GM06990 (cell line): Measurements from ENCODE around the gene PNP.
A peak's percentile ranks its signal among the peaks of the same experiment; 100 is the strongest.

Source experiments
- DNase-seq: peaks from one replicate; pipeline ENCODE4 v3.0.0-alpha.2; 2011; ENCODE audit not compliant: insufficient read length; ENCODE audit errors: extremely low read depth
- H3K27me3 ChIP-seq: replicated peaks from 2 replicates; pipeline ENCODE4 v1.6.0; 2011; ENCODE audit warnings: low read length; ENCODE audit not compliant: control insufficient read depth, insufficient read depth
- H3K36me3 ChIP-seq: 2 replicates; pipeline ENCODE4 v1.5.1; 2011; ENCODE audit warnings: low read length; ENCODE audit not compliant: control insufficient read depth, insufficient read depth
- H3K4me3 ChIP-seq: replicated peaks from 2 replicates; pipeline ENCODE4 v1.5.1; 2011; ENCODE audit warnings: low read depth, mild to moderate bottlenecking, control low read depth, low read length
- CTCF ChIP-seq: IDR thresholded peaks from 2 replicates; pipeline ENCODE4 v1.5.1; 2011; ENCODE audit warnings: low read length, control low read depth, mild to moderate bottlenecking, inconsistent platforms; ENCODE audit not compliant: insufficient read depth, poor library complexity, severe bottlenecking

PNP gene

GRCh38 chr14:20489093-20489994, 20.1 kb downstream of the PNP start:
- Histone ChIP-seq H3K36me3 (no peaks in the 10 kb centered on the region), H3K4me3 (no peak overlapping the region), H3K27me3 (no peaks in the 10 kb centered on the region)
- TF ChIP-seq CTCF: no peak
- DNase-seq: no peak

GRCh38 chr14:20490563-20490962, 21.4 kb downstream of the PNP start:
- Histone ChIP-seq H3K36me3 (no peaks in the 10 kb centered on the region), H3K4me3 (peak overlapping the region; percentile 43), H3K27me3 (no peaks in the 10 kb centered on the region)
- DNase-seq: no peak
- TF ChIP-seq CTCF: no peak

GRCh38 chr14:20492486-20492885, 23.3 kb downstream of the PNP start:
- Histone ChIP-seq H3K4me3 (no peak overlapping the region), H3K27me3 (no peaks in the 10 kb centered on the region), H3K36me3 (no peaks in the 10 kb centered on the region)
- no peak for DNase-seq
- TF ChIP-seq CTCF: no peak

DNA sequence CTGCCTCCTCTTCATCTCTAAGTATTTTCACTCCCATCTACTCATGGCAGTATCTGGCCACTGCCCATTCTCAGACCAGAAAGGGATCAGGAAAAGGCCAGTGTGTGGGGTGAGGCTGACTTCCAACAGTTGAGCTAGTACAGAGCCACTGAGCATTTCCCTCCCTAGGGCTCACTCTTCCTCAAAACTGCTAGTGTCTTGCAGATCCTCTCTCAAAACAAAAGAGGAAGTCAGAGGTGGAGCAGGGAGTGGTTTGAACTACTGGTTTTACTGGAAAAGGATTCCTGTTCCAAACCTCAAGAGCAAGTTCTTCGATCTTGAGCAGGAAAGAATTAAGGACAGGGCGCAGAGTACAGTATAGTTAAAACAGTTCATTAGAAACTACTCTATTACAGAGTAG, 24.4 kb downstream of the PNP start:
- no peak for DNase-seq
- H3K27me3 ChIP-seq: no peaks in the 10 kb centered on the region
- TF ChIP-seq CTCF: no peak

DNA sequence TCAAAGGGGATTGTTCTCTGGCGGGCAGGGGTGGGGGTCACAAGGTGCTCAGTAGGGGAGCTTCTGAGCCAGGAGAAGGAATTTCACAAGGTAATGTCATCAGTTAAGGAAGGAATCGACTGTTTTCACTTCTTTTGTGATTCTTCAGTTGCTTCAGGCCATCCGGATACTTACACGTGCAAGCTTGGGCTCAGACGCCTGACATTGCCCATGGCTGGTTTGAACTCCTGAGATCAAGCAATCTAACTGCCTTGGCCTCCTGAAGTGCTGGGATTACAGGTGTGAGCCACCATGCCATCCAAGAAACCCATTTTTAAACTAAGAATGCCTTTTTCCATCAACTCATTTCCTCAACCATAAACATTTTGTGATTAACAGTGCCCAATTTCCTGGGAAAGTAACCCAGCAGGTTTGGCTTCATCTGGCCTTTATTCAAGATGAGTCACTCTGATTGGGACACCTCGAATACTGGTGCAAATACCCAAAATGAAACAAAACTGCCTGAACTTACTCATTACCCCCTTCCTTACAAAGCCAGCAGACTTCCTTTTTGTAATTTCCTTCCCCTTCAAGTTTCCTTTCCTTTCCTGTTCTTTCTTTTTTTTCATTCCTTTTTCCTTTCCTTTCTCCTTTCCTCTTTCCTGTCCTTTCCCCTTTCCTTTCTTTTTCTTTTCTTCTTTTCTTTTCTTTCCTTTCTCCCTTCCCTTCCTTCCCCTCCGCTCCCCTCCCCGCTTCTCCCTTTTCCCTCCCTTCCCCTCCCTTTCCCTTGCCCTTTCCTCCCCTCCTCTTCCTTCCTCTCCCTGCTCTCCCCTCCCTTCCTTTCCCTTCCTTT, 25.9 kb downstream of the PNP start:
- no peak overlapping the region for H3K4me3 ChIP-seq
- H3K36me3 ChIP-seq: no peaks in the 10 kb centered on the region
- no peaks in the 10 kb centered on the region for H3K27me3 ChIP-seq
- TF ChIP-seq CTCF: no peak
- no peak for DNase-seq

More for the DNA sequence above, 24.4 kb downstream of the PNP start:
- Histone ChIP-seq H3K36me3 (no peaks in the 10 kb centered on the region), H3K4me3 (no peak overlapping the region)
